HFFc6 (cell line): Measurements from ENCODE around the gene ADGRG6. TPM values are rescaled to one million over a fixed set of nuclear protein-coding genes. Genes with fewer than 3 reads are reported as not detected.

Source experiments
- DNase-seq: peaks from one replicate; pipeline ENCODE4 v3.0.0-alpha.2; 2018
- H3K27ac Mint-ChIP-seq: 2 replicates; pipeline ENCODE4 v1.8.0; 2020; ENCODE audit warnings: mild to moderate bottlenecking, mixed read lengths
- H3K27me3 Mint-ChIP-seq: 2 replicates; pipeline ENCODE4 v1.8.0; 2021; ENCODE audit warnings: mild to moderate bottlenecking, moderate library complexity, mixed read lengths; ENCODE audit not compliant: insufficient read depth
- H3K36me3 Mint-ChIP-seq: 2 replicates; pipeline ENCODE4 v1.8.0; 2021; ENCODE audit warnings: low read depth, mixed read lengths
- H3K4me1 Mint-ChIP-seq: 2 replicates; pipeline ENCODE4 v1.8.0; 2020; ENCODE audit warnings: low read depth, mixed read lengths
- H3K4me3 Mint-ChIP-seq: 2 replicates; pipeline ENCODE4 v1.8.0; 2020; ENCODE audit warnings: mild to moderate bottlenecking, moderate library complexity, mixed read lengths
- H3K9me3 Mint-ChIP-seq: 2 replicates; pipeline ENCODE4 v1.8.0; 2020; ENCODE audit warnings: mild to moderate bottlenecking, mixed read lengths
- total RNA-seq, 6 experiments: library from RNA; stranded (reverse); fragmentation: NEBNext Ultra II Directional; extraction: Animal tissue kit (Norgen Biotek cat#: 25700); gene quantifications; 2 replicates in 1 of 6; 3 replicates in 5 of 6; pipeline ENCODE4 v1.2.3, GENCODE V29; 2021
- TF ChIP-seq, protein P1 (sequence below): fragments of 200-600 bp; sonication (generic); IDR thresholded peaks from 2 replicates; pipeline ENCODE4 v1.5.0; 2021; ENCODE audit warnings: antibody characterized with exemption, mild to moderate bottlenecking

ADGRG6 gene
- total RNA-seq, 6 experiments from 2014 or later = 27.4 to 73.2 (median 29.7) TPM

DNA sequence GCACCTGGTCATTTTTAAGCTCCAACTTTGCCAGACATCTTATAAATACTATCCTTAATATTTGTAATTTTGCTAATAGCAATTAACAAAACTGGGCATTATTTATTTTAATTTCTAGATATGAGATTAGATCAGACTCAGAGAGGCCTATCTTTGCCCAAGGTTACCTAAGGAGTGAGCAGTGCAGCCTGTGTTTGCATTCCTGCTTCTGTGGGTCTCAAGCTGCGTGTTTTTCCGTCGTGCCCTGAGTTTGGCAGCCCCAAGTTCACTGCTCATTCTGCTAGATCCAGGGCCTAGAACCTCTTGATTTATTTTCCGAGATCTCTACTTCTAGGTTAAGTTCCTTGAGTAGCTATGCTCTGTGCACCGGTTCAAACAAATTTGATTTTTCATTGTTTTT is 11.0 kb upstream of the ADGRG6 start:
- Mint-ChIP-seq H3K36me3 (no peaks in the 10 kb centered on the region), H3K27me3 (no peaks in the 10 kb centered on the region), H3K27ac (no peak overlapping the region), H3K4me3 (no peak overlapping the region), H3K9me3 (no peaks in the 10 kb centered on the region), H3K4me1 (no peaks in the 10 kb centered on the region)
- TF ChIP-seq, protein P1, sequence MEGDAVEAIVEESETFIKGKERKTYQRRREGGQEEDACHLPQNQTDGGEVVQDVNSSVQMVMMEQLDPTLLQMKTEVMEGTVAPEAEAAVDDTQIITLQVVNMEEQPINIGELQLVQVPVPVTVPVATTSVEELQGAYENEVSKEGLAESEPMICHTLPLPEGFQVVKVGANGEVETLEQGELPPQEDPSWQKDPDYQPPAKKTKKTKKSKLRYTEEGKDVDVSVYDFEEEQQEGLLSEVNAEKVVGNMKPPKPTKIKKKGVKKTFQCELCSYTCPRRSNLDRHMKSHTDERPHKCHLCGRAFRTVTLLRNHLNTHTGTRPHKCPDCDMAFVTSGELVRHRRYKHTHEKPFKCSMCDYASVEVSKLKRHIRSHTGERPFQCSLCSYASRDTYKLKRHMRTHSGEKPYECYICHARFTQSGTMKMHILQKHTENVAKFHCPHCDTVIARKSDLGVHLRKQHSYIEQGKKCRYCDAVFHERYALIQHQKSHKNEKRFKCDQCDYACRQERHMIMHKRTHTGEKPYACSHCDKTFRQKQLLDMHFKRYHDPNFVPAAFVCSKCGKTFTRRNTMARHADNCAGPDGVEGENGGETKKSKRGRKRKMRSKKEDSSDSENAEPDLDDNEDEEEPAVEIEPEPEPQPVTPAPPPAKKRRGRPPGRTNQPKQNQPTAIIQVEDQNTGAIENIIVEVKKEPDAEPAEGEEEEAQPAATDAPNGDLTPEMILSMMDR = no peak
- DNase-seq = no peak

DNA sequence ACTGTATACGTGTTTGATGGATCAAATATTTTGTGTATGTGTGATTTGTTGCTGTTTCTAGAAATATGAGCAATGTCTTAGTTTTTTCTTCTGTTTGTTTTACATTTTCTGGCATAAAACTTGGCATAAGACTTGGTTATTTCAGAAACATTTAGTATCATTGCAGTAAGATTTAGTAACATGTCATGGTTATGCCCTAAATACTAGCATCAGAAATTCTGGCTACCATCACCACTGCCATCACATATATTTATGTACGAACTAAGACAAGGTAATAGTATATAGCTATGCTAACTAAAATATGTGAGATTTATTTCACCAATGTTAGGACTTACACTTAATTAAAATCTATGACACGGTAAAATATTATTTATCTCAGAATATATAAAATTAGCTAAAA is 10.3 kb upstream of the ADGRG6 start:
- DNase-seq = no peak
- no peaks in the 10 kb centered on the region for H3K36me3 Mint-ChIP-seq
- H3K27ac Mint-ChIP-seq = no peak overlapping the region
- H3K4me1 Mint-ChIP-seq = peaks cover 3% of the 10 kb centered on the region
- H3K9me3 Mint-ChIP-seq = no peaks in the 10 kb centered on the region
- H3K27me3 Mint-ChIP-seq = no peaks in the 10 kb centered on the region
- TF ChIP-seq, protein P1 = no peak
- H3K4me3 Mint-ChIP-seq = no peak overlapping the region

DNA sequence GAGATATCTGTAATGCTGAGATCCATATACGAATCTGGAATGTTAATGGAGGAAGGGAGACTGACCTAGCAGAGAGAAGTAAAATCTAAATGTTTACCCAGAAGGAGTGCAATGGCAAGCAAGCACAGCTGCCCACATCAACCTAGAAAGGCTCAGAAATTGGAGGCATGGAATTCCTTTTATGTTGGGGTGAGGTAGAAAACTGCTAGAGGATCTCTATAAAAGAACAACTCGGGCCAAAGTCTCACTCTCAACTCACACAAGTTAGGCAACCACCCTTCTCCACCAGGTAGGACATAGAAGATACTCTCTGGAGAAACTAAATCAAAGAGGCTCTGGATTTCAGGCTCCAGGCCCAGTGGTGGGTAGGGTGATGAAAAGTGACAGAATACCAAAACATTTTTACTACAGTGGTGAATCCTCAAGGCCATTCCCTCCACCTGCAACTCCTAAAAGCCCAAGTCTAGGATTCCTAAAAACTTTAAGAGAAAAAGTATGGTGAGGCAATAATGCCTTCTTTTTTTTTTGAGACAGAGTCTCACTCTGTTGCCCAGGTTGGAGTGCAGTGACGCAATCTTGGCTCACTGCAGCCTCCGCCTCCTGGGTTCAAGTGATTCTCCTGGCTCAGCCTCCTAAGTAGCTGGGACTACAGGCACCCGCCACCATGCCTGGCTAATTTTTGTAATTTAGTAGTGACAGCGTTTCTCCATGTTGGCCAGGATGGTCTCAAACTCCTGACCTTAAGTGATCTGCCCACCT is 9.5 kb upstream of the ADGRG6 start:
- Mint-ChIP-seq H3K36me3 (no peaks in the 10 kb centered on the region), H3K27ac (no peak overlapping the region), H3K9me3 (no peaks in the 10 kb centered on the region), H3K4me3 (no peak overlapping the region), H3K27me3 (no peaks in the 10 kb centered on the region), H3K4me1 (peaks cover 12% of the 10 kb centered on the region)
- TF ChIP-seq, protein P1 = no peak
- no peak for DNase-seq

DNA sequence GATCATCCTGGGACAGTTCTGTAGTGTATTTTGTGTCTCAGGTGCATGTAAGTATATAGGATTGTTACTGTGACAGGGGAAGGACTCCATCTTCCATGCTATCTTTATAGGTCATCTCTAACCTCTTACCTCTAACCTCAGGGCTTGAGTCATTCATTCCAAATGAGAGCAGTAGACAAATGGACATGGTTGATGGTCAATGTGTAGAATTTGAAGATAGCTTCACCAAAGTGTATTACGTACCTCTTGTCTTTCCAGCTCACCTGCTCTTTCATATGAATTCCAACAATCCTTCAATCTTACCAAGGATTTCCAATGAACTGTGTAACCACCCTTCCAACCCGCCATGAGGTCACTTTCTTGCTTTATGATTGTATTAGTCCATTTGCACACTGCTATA is 8.7 kb upstream of the ADGRG6 start:
- Mint-ChIP-seq H3K9me3 (no peaks in the 10 kb centered on the region), H3K4me1 (peaks cover 19% of the 10 kb centered on the region), H3K4me3 (no peak overlapping the region), H3K36me3 (no peaks in the 10 kb centered on the region), H3K27me3 (no peaks in the 10 kb centered on the region), H3K27ac (no peak overlapping the region)
- TF ChIP-seq, protein P1 = no peak
- DNase-seq = no peak

DNA sequence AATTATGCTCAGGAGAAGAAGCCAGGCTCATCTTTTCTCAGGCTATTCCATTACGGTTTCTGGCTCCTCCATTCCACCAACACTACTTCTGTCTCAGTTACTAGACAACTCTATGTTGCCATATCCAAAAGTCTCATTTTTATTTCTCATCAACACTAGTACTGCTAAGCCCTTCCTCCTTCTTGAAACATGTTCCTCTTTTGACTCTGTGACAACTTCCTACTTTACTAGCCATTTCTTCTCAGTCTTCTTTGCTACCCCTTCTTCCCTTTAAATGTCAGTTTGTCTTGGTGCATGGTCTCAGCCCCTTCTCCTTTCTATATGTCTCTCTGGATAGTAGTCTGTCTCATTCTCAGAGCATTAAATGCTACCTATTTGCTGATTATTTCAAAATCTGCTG is 7.1 kb upstream of the ADGRG6 start:
- Mint-ChIP-seq H3K27me3 (no peaks in the 10 kb centered on the region), H3K4me1 (peaks cover 32% of the 10 kb centered on the region), H3K27ac (no peak overlapping the region), H3K4me3 (no peak overlapping the region), H3K9me3 (no peaks in the 10 kb centered on the region), H3K36me3 (no peaks in the 10 kb centered on the region)
- TF ChIP-seq, protein P1 = no peak
- no peak for DNase-seq
